BLaER1 treated with 17β-estradiol and CSF1 and Interleukin-3, amounts not matched to agents 10 nM and 100 nM (cell line): ENCODE results near the gene GABRQ.
"Not testable (repeated sequence)": the region's sequence is repeated elsewhere in the genome, so short reads cannot be mapped to it uniquely, and the experiment has no call there.

ENCODE experiments used
- H3K27ac ChIP-seq, 11 experiments: shearing (Covaris generic); formaldehyde crosslinking; 2 replicates each; pipeline ENCODE4 v1.8.1; 2022
- H3K27me3 ChIP-seq, 11 experiments: shearing (Covaris generic); formaldehyde crosslinking; 2 replicates each; pipeline ENCODE4 v1.8.1; 2022
- H3K36me3 ChIP-seq, 11 experiments: shearing (Covaris generic); formaldehyde crosslinking; 2 replicates each; pipeline ENCODE4 v1.8.1; 2022
- H3K4me1 ChIP-seq, 10 experiments: shearing (Covaris generic); formaldehyde crosslinking; 2 replicates each; pipeline ENCODE4 v1.8.1; 2022
- H3K4me2 ChIP-seq, 11 experiments: shearing (Covaris generic); formaldehyde crosslinking; 2 replicates each; pipeline ENCODE4 v1.8.1; 2022
- H3K4me3 ChIP-seq, 10 experiments: shearing (Covaris generic); formaldehyde crosslinking; 2 replicates each; pipeline ENCODE4 v1.8.1; 2022
- H3K9ac ChIP-seq, 11 experiments: shearing (Covaris generic); formaldehyde crosslinking; 2 replicates each; pipeline ENCODE4 v1.8.1; 2022
- H3K9me3 ChIP-seq, 11 experiments: shearing (Covaris generic); formaldehyde crosslinking; replicated peaks in 1 of 11; 2 replicates each; pipeline ENCODE4 v1.8.1; 2022
- H4K20me1 ChIP-seq, 11 experiments: shearing (Covaris generic); formaldehyde crosslinking; 2 replicates each; pipeline ENCODE4 v1.8.1; 2022
- Cebpa-rat ChIP-seq, 11 experiments: shearing (Covaris generic); IDR thresholded peaks; 2 replicates each; pipeline ENCODE4 v1.8.1; 2022

The GABRQ gene

DNA sequence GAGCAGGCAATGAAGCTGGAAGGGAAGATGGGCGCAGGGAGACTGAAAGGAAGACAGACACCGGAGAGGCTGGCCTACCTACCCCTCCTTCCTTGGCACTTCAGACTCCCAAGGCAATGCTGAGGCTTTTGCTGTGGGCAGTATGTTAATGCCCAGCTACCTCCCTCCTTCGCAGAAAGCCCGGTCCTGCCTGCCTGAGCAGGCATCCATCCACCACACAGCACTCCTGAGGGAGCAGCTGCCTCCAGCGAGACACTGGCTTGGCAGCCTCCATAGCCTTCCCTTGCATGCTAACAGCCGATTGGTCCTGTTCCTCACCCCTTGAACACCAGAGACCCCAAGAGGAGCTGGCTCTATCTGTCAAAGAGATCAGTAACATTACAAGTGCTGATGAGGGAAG, 14.4 kb downstream of the GABRQ start:
- peaks cover 0 to 11% (median 6%) of the 10 kb centered on the region in 10 experiments; a peak in 14 of 20 replicates for H3K4me1 ChIP-seq
- no peak for TF ChIP-seq Cebpa-rat (IDR thresholded peaks at IDR 0.05)
- H3K27me3 ChIP-seq: peaks cover 99 to 100% (median 100%) of the 10 kb centered on the region in 11 experiments
- 0 out of 22 replicates have a peak, but pooled peaks cover 0 to 14% (median 0%) of the 10 kb centered on the region in 11 experiments for H4K20me1 ChIP-seq
- H3K36me3 ChIP-seq: no peaks in the 10 kb centered on the region
- no peak overlapping the region for H3K9ac ChIP-seq
- no peak overlapping the region for H3K4me3 ChIP-seq
- no peak overlapping the region for H3K27ac ChIP-seq
- H3K4me2 ChIP-seq: no peak overlapping the region
- H3K9me3 ChIP-seq: peaks cover 0 to 16% (median 0%) of the 10 kb centered on the region in 11 experiments; a peak in 6 of 22 replicates

DNA sequence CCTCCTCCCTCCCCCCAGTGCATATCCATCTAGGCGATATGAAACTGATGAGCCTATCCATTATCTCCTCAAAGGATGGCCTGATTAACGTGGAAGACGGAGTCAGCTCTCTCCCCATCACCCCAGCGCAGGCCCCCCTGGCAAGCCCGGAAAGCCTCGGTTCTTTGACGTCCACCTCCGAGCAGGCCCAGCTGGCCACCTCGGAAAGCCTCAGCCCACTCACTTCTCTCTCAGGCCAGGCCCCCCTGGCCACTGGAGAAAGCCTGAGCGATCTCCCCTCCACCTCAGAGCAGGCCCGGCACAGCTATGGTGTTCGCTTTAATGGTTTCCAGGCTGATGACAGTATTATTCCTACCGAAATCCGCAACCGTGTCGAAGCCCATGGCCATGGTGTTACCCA, 14.8 kb downstream of the GABRQ start:
- Histone ChIP-seq H3K9me3 (peaks cover 0 to 16% (median 0%) of the 10 kb centered on the region in 11 experiments; a peak in 6 of 22 replicates), H3K9ac (no peak overlapping the region), H3K27ac (no peak overlapping the region), H4K20me1 (0 out of 22 replicates have a peak, but pooled peaks cover 0 to 14% (median 0%) of the 10 kb centered on the region in 11 experiments), H3K4me3 (no peak overlapping the region), H3K4me2 (no peak overlapping the region), H3K36me3 (no peaks in the 10 kb centered on the region), H3K4me1 (peaks cover 0 to 7% (median 2%) of the 10 kb centered on the region in 10 experiments; a peak in 13 of 20 replicates), H3K27me3 (peaks cover 99 to 100% (median 100%) of the 10 kb centered on the region in 11 experiments)
- no peak for TF ChIP-seq Cebpa-rat (IDR thresholded peaks at IDR 0.05)

- Histone ChIP-seq H3K9ac (no peak overlapping the region), H3K4me1 (no peaks in the 10 kb centered on the region), H3K27me3 (peaks cover 90 to 100% (median 98%) of the 10 kb centered on the region in 11 experiments), H3K9me3 (peaks cover 0 to 16% (median 0%) of the 10 kb centered on the region in 11 experiments; a peak in 6 of 22 replicates), H3K4me2 (no peak overlapping the region), H4K20me1 (peaks cover 0 to 14% (median 0%) of the 10 kb centered on the region in 11 experiments; a peak in 1 of 22 replicates), H3K36me3 (no peaks in the 10 kb centered on the region), H3K4me3 (no peak overlapping the region), H3K27ac (no peak overlapping the region)
- TF ChIP-seq Cebpa-rat (IDR thresholded peaks at IDR 0.05): no peak
These were observed 18.4 kb downstream of the GABRQ start for GRCh38 chrX:152656087-152656486.

DNA sequence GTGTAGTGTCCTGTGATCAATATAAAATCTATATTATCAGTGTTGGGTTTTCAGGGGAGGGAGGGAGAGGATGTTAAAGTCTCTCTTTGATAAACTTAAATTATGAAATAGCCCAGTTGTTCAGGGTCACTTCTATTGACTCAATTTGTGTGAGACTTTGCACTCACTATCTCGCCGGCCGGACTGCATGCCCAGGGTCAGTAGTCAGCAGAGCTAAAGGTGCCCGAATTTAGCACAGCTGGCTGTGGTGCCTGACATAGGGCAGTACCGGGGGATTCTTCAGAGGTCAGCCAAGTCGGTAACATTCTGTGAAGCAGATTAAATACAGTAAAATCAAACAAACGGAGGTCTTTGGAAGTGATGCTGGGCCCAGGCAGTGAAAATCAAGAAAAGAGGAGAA, 19.2 kb downstream of the GABRQ start:
- Histone ChIP-seq H3K4me2 (no peak overlapping the region), H3K27ac (no peak overlapping the region), H3K27me3 (peaks cover 86 to 100% (median 96%) of the 10 kb centered on the region in 11 experiments), H4K20me1 (peaks cover 0 to 12% (median 0%) of the 10 kb centered on the region in 11 experiments; a peak in 1 of 22 replicates), H3K9ac (no peak overlapping the region), H3K4me3 (no peak overlapping the region), H3K4me1 (no peaks in the 10 kb centered on the region), H3K9me3 (peaks cover 0 to 14% (median 2%) of the 10 kb centered on the region in 11 experiments; a peak in 11 of 22 replicates), H3K36me3 (no peaks in the 10 kb centered on the region)
- TF ChIP-seq Cebpa-rat (IDR thresholded peaks at IDR 0.05): no peak

DNA sequence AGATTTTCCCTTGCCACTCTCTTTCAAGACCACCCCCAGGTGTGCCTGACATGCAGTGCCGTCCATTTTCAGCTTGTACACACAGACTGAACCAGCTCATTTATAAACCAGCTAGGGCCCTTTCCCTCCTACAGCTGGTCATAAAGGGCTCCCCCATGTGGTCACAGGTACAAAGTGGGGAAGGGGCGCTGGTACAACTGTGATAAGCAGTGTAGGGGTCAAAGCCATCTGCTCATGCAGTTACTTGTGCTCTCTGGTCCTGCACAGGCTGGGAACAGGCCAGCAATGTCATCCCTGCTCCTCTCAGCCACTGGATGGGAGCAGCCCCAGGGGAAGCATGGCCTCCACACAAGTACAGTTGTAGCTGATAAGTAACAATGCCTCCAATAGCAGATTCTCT, 20.6 kb downstream of the GABRQ start:
- Histone ChIP-seq H3K4me1 (0 out of 20 replicates have a peak, but pooled peaks cover 0 to 3% (median 0%) of the 10 kb centered on the region in 10 experiments), H3K27me3 (peaks cover 86 to 100% (median 96%) of the 10 kb centered on the region in 11 experiments), H3K27ac (no peak overlapping the region), H4K20me1 (peaks cover 0 to 3% (median 0%) of the 10 kb centered on the region in 11 experiments; a peak in 1 of 22 replicates), H3K9me3 (peaks cover 7 to 19% (median 14%) of the 10 kb centered on the region in 11 experiments; a peak in 20 of 22 replicates), H3K9ac (no peak overlapping the region), H3K4me3 (no peak overlapping the region), H3K4me2 (no peak overlapping the region), H3K36me3 (no peaks in the 10 kb centered on the region)
- no peak for TF ChIP-seq Cebpa-rat (IDR thresholded peaks at IDR 0.05)

- TF ChIP-seq Cebpa-rat (IDR thresholded peaks at IDR 0.05): no peak
- Histone ChIP-seq H4K20me1 (no peaks in the 10 kb centered on the region; a peak in 1 of 22 replicates), H3K4me2 (peak overlapping the region in 1 of 11 experiments; percentile 16; a peak in 1 of 22 replicates), H3K9ac (no peak overlapping the region), H3K27ac (no peak overlapping the region), H3K4me1 (peaks cover 0 to 11% (median 0%) of the 10 kb centered on the region in 10 experiments; a peak in 1 of 20 replicates), H3K36me3 (no peaks in the 10 kb centered on the region), H3K4me3 (no peak overlapping the region), H3K27me3 (peaks cover 68 to 95% (median 82%) of the 10 kb centered on the region in 11 experiments), H3K9me3 (peaks cover 49 to 57% (median 52%) of the 10 kb centered on the region in 11 experiments)
These were observed 25.4 kb downstream of the GABRQ start for GRCh38 chrX:152663086-152663485.

DNA sequence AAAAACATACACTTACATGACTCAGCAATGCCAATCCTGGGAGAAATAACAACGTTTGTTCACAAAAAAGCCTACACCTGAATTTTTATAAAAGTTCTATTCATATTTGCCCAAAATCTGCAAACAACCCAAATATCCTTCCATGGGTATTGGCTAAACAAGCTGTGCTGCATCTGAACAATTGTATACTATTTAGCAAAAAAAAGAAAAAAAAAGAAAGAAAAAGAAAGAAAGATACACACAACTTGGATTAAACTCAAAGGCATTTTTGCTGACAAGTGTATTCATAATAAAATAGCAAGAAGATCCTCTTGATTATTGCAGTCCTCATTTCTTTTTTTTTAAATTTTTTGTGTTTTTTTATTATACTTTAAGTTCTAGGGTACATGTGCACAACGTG, 36.4 kb downstream of the GABRQ start:
- no peak overlapping the region for H3K4me2 ChIP-seq
- H3K27me3 ChIP-seq: peaks cover 22 to 54% (median 37%) of the 10 kb centered on the region in 11 experiments
- no peaks in the 10 kb centered on the region; a peak in 1 of 22 replicates for H4K20me1 ChIP-seq
- H3K4me1 ChIP-seq: peaks cover 0 to 10% (median 6%) of the 10 kb centered on the region in 10 experiments; a peak in 5 of 20 replicates
- no peak for TF ChIP-seq Cebpa-rat (IDR thresholded peaks at IDR 0.05)
- no peak overlapping the region for H3K9ac ChIP-seq
- peaks cover 0 to 8% (median 4%) of the 10 kb centered on the region in 11 experiments; a peak in 10 of 22 replicates for H3K9me3 ChIP-seq
- no peak overlapping the region for H3K4me3 ChIP-seq
- H3K36me3 ChIP-seq: no peaks in the 10 kb centered on the region
- no peak overlapping the region for H3K27ac ChIP-seq

DNA sequence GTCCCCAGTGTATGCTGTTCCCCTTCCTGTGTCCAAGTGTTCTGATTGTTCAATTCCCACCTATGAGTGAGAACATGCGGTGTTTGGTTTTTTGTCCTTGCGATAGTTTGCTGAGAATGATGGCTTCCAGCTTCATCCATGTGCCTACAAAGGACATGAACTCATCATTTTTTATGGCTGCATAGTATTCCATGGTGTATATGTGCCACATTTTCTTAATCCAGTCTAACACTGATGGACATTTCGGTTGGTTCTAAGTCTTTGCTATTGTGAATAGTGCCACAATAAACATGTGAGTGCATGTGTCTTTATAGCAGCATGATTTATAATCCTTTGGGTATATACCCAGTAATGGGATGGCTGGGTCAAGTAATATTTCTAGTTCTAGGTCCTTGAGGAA, 37.0 kb downstream of the GABRQ start:
- not testable (repeated sequence) for H3K36me3 ChIP-seq, H4K20me1 ChIP-seq, H3K4me2 ChIP-seq, H3K9ac ChIP-seq, H3K27ac ChIP-seq, H3K9me3 ChIP-seq, H3K4me1 ChIP-seq, H3K4me3 ChIP-seq
- peaks cover 16 to 48% (median 32%) of the 10 kb centered on the region in 11 experiments for H3K27me3 ChIP-seq

DNA sequence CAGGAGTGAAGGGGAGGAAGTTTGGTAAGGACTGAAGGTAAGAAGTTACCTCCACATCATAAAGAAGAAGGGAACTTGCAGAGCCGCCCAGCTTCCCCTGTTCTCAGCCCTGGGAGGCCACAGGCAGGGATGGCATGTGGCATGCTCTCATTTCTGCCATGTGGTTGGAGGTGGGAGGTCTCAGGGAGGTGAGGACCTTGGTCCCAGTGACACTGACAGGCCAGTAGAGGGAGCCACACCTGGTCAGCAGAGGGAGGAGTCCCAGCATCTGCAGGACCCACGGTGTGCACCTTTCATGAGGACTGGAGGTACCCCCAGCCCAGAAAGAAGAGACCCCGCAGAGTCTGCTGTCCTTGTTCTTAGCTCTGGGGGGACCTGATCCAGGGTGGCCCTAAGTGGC, 43.3 kb downstream of the GABRQ start:
- not testable (repeated sequence) for H3K4me3 ChIP-seq, H3K9ac ChIP-seq, H3K4me1 ChIP-seq, H4K20me1 ChIP-seq, H3K27ac ChIP-seq, H3K36me3 ChIP-seq, H3K9me3 ChIP-seq, H3K4me2 ChIP-seq
- H3K27me3 ChIP-seq: peaks cover 0 to 16% (median 4%) of the 10 kb centered on the region in 11 experiments; a peak in 11 of 22 replicates

DNA sequence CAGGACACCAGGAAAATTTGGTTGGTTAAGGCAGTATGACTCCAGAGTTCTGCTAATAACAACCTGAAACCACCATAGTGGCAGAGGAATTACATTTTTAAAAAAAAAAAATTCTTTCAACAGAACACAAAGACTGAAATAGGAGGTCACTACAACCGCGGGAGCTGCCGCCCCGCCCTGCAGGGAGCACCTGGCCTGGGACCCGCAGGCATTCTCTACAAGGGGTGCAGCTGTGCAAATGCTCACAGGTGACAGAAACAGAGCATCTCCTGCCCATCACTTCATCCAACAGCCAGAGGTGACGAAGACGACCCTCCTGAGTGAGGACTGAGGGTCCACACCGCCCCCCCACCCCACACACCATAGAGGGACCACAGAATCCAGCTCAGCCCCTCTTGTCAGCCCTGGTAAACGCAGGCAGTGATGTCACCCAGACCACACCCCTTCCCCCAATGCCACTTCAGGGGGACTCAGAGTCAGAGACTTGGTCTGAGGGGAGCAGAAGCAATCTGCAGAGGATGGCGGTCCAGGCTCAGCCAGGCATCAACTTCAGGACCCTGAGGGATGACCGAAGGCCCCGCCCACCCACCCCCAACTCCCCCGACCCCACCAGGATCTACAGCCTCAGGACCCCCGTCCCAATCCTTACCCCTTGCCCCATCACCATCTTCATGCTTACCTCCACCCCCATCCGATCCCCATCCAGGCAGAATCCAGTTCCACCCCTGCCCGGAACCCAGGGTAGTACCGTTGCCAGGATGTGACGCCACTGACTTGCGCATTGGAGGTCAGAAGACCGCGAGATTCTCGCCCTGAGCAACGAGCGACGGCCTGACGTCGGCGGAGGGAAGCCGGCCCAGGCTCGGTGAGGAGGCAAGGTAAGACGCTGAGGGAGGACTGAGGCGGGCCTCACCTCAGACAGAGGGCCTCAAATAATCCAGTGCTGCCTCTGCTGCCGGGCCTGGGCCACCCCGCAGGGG, 60.5 kb downstream of the GABRQ start, which contains the start of gene MAGEA3:
Gene MAGEA3 (plus strand): TSS at position 843 of the 980 bp plus-strand sequence. CDS start 2,039 bp downstream, outside the sequence.
- H3K9ac ChIP-seq, H3K27me3 ChIP-seq, H3K4me2 ChIP-seq, H3K36me3 ChIP-seq, H4K20me1 ChIP-seq, H3K4me1 ChIP-seq, H3K9me3 ChIP-seq, H3K4me3 ChIP-seq, H3K27ac ChIP-seq: not testable (repeated sequence)

DNA sequence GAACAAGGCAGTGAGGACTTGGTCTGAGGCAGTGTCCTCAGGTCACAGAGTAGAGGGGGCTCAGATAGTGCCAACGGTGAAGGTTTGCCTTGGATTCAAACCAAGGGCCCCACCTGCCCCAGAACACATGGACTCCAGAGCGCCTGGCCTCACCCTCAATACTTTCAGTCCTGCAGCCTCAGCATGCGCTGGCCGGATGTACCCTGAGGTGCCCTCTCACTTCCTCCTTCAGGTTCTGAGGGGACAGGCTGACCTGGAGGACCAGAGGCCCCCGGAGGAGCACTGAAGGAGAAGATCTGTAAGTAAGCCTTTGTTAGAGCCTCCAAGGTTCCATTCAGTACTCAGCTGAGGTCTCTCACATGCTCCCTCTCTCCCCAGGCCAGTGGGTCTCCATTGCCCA, 62.7 kb downstream of the GABRQ start:
- H3K36me3 ChIP-seq, H3K4me3 ChIP-seq, H3K9ac ChIP-seq, H4K20me1 ChIP-seq, H3K9me3 ChIP-seq, H3K27ac ChIP-seq, H3K4me1 ChIP-seq, H3K4me2 ChIP-seq, H3K27me3 ChIP-seq: not testable (repeated sequence)

- H3K4me3 ChIP-seq, H3K4me2 ChIP-seq, H4K20me1 ChIP-seq, H3K27ac ChIP-seq, H3K9ac ChIP-seq, H3K36me3 ChIP-seq, H3K27me3 ChIP-seq, H3K9me3 ChIP-seq, H3K4me1 ChIP-seq: not testable (repeated sequence)
These were observed 68.8 kb downstream of the GABRQ start for GRCh38 chrX:152706500-152706899.
